Measurements from ENCODE around the gene TMEM9B.
"Not testable (repeated sequence)": the region's sequence is repeated elsewhere in the genome, so short reads cannot be mapped to it uniquely, and the experiment has no call there.

Gene TMEM9B

DNA sequence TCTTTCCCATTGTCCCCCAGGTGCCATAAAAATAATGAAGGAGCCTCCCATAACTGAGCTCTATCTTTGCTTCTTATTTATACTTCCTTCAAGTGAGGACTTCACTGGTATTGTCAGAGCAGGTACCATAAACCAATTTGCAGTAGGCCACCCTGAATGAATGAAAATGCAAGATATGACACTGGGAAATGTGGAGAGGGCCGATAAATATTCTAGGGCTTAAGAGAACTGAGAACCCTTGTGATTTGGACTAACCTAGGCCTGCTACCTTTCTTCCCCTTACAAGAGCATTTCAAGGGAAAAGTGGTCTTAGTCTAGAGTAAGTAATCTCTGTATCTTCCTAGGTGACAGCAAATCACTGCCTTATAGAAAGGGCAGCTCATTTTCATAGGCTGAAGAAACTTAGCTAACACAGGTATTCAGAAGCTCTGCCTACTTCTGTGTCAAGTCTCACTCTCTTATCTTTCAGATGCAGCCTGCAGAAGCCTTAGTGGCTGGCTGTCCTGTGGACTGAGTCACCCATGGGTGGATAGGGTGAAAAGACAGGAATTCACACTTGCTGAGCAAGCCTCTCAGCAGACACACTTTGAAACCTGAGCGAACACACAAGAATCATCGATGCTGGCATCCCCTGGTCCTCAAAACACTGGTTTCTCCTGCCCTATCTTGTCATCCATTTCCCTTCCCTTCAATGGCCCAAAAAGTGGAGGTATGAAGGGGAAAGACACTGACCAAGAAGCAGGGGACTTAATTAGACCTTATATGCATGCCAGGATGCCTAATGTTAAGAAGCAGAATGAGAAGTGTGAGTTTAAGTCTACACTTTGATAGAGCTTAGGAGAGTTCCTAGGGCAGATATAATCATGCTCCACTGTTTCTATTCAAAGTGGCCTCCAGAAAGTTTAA, 24.3 kb upstream of the TMEM9B start:
- Mint-ChIP-seq H3K36me3 (no peaks in the 10 kb centered on the region), H3K9me3 (no peaks in the 10 kb centered on the region), H3K27ac (no peak overlapping the region), H3K4me1 (no peaks in the 10 kb centered on the region), H3K4me3 (no peak overlapping the region), H3K27me3 (peaks cover 5 to 23% of the 10 kb centered on the region in 2 donors)
- no peak for ATAC-seq (replicated peaks)
- DNase-seq: no peak

DNA sequence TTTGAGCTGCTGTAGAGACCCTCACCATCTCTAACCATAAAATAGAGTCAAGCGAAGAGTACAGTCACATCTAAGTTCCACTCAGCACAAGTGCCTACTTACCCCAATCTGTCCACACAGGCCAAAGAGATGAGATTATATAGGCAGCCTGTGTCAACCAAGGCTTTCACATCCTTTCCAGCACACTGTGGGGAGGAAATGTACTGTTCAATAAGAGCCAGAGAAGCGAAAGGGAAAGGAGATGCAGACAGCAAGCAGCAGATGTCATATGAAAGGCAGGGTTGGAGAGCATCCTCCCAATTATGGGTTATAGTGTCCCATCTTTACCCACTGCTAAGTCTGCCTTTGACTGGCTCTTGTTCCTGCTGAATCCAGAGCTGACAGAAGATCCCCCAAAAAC, 23.2 kb upstream of the TMEM9B start:
- Mint-ChIP-seq H3K36me3 (no peaks in the 10 kb centered on the region), H3K4me1 (no peaks in the 10 kb centered on the region), H3K27me3 (peaks cover 5 to 23% of the 10 kb centered on the region in 2 donors), H3K4me3 (no peak overlapping the region), H3K27ac (no peak overlapping the region), H3K9me3 (no peaks in the 10 kb centered on the region)
- ATAC-seq (replicated peaks): no peak
- DNase-seq: no peak

GRCh38 chr11:8986772-8987171, 22.5 kb upstream of the TMEM9B start:
- H3K36me3 Mint-ChIP-seq; H3K4me1 Mint-ChIP-seq; H3K4me3 Mint-ChIP-seq; H3K9me3 Mint-ChIP-seq; DNase-seq; ATAC-seq (replicated peaks); H3K27ac Mint-ChIP-seq: not testable (repeated sequence)
- H3K27me3 Mint-ChIP-seq: peaks cover 5 to 19% of the 10 kb centered on the region in 2 donors

- ATAC-seq (replicated peaks) (no peak), DNase-seq (no peak)
- H3K4me3 Mint-ChIP-seq: no peak overlapping the region
- H3K27me3 Mint-ChIP-seq: peaks cover 5 to 19% of the 10 kb centered on the region in 2 donors
- H3K4me1 Mint-ChIP-seq: no peaks in the 10 kb centered on the region
- H3K36me3 Mint-ChIP-seq: no peaks in the 10 kb centered on the region
- H3K27ac Mint-ChIP-seq: no peak overlapping the region
- no peaks in the 10 kb centered on the region for H3K9me3 Mint-ChIP-seq
These were observed 21.2 kb upstream of the TMEM9B start for GRCh38 chr11:8985462-8985861.

DNA sequence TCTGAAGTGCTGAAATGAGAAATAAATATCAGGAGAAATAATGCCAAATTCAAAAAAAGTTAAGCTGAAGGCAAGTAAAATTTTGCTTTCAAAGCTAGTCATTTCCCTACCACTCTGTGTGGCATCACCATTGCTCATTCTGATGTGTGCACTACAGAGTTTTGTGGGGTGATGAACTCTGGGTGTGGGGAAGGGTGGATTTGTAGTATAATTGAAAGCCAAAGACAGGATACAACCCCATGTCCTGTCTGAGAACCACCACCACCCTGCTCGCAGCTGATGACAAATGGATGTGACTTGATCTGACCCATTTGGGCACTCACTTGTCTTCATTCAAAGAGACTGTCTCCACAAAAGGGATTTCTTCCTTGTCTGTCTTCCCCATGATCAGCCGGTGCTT, 19.3 kb upstream of the TMEM9B start:
- no peaks in the 10 kb centered on the region for H3K9me3 Mint-ChIP-seq
- H3K27ac Mint-ChIP-seq: no peak overlapping the region
- H3K36me3 Mint-ChIP-seq: no peaks in the 10 kb centered on the region
- H3K27me3 Mint-ChIP-seq: peaks cover 5 to 19% of the 10 kb centered on the region in 2 donors
- H3K4me1 Mint-ChIP-seq: no peaks in the 10 kb centered on the region
- H3K4me3 Mint-ChIP-seq: no peak overlapping the region
- DNase-seq (no peak), ATAC-seq (replicated peaks) (no peak)

- no peak for DNase-seq
- no peak overlapping the region for H3K4me3 Mint-ChIP-seq
- no peak for ATAC-seq (replicated peaks)
These were observed 16.2 kb upstream of the TMEM9B start for GRCh38 chr11:8980485-8980884.

DNA sequence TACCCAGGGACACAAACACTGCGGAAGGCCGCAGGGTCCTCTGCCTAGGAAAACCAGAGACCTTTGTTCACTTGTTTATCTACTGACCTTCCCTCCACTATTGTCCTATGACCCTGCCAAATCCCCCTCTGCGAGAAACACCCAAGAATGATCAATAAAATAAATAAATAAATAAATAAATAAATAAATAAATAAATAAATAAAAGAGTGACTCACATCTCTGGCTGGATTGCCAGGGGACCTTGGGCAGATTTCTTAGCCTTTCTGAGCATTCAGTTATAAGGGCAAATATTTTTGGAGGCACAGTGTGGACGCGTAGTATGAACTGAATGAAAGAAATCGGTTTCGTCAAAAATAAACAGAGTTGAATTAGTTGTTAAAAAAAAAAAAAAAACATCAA, 15.1 kb upstream of the TMEM9B start:
- H3K36me3 Mint-ChIP-seq; H3K27me3 Mint-ChIP-seq; H3K4me1 Mint-ChIP-seq; H3K9me3 Mint-ChIP-seq; ATAC-seq (replicated peaks); H3K4me3 Mint-ChIP-seq; H3K27ac Mint-ChIP-seq; DNase-seq: not testable (repeated sequence)

More at GRCh38 chr11:8980485-8980884, 16.2 kb upstream of the TMEM9B start:
- Mint-ChIP-seq H3K9me3 (no peaks in the 10 kb centered on the region), H3K4me1 (no peaks in the 10 kb centered on the region), H3K27me3 (peaks cover 0 to 3% of the 10 kb centered on the region in 2 donors), H3K27ac (no peak overlapping the region), H3K36me3 (no peaks in the 10 kb centered on the region)

- ATAC-seq (replicated peaks) (no peak), DNase-seq (no peak)
- no peak overlapping the region for H3K27ac Mint-ChIP-seq
- no peaks in the 10 kb centered on the region for H3K4me1 Mint-ChIP-seq
- H3K36me3 Mint-ChIP-seq: peaks cover 2 to 3% of the 10 kb centered on the region in 2 donors
- no peak overlapping the region for H3K4me3 Mint-ChIP-seq
- H3K9me3 Mint-ChIP-seq: no peaks in the 10 kb centered on the region
- no peaks in the 10 kb centered on the region for H3K27me3 Mint-ChIP-seq
These were observed 8.9 kb upstream of the TMEM9B start for GRCh38 chr11:8973121-8973520.

DNA sequence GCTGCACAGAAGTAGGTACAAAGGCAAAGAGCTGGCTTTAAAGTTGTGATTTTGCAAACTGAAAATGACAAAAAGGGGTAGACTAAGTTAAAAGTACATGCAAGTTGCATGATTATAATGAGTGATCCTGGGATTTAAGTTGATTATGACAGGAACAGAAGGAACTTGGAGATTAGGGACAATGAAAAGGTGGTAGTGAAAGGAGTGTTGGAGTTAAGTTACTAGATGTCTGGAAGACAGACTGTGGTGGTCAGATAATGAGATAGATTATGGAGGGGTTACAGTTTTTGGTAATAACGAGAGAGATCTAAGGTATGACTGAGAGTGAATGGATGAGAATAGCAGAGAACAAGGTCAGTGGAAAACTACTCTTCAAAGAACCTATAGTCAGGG, 7.7 kb upstream of the TMEM9B start:
- DNase-seq (no peak), ATAC-seq (replicated peaks) (no peak)
- Mint-ChIP-seq H3K9me3 (no peaks in the 10 kb centered on the region), H3K4me1 (peaks cover 3 to 5% of the 10 kb centered on the region in 2 donors), H3K27me3 (no peaks in the 10 kb centered on the region), H3K27ac (no peak overlapping the region), H3K36me3 (peaks cover 2 to 8% of the 10 kb centered on the region in 2 donors), H3K4me3 (no peak overlapping the region)

GRCh38 chr11:8971196-8971923, 7.1 kb upstream of the TMEM9B start:
- Mint-ChIP-seq H3K4me1 (peaks cover 8 to 10% of the 10 kb centered on the region in 2 donors), H3K4me3 (no peak overlapping the region), H3K9me3 (no peaks in the 10 kb centered on the region), H3K27me3 (no peaks in the 10 kb centered on the region), H3K36me3 (peaks cover 2 to 8% of the 10 kb centered on the region in 2 donors), H3K27ac (no peak overlapping the region)
- no peak for ATAC-seq (replicated peaks)
- DNase-seq: no peak

- Mint-ChIP-seq H3K27me3 (no peaks in the 10 kb centered on the region), H3K36me3 (peaks cover 2 to 13% of the 10 kb centered on the region in 2 donors), H3K4me1 (peaks cover 23 to 35% of the 10 kb centered on the region in 2 donors), H3K9me3 (no peaks in the 10 kb centered on the region), H3K27ac (no peak overlapping the region), H3K4me3 (no peak overlapping the region)
- no peak for DNase-seq
- ATAC-seq (replicated peaks): no peak
These were observed 2.9 kb upstream of the TMEM9B start for GRCh38 chr11:8967184-8967583.

GRCh38 chr11:8963569-8964323, 496 bp downstream of the TMEM9B start:
- H3K27ac Mint-ChIP-seq: peak overlapping the region; percentile 95
- DNase-seq (peak; percentile 76), ATAC-seq (replicated peaks) (peak; percentile 71 to 74)
- peak overlapping the region; percentile 98 to 99 for H3K4me3 Mint-ChIP-seq
- no peaks in the 10 kb centered on the region for H3K27me3 Mint-ChIP-seq
- no peaks in the 10 kb centered on the region for H3K9me3 Mint-ChIP-seq
- peaks cover 28 to 51% of the 10 kb centered on the region in 2 donors for H3K4me1 Mint-ChIP-seq
- peaks cover 2 to 15% of the 10 kb centered on the region in 2 donors for H3K36me3 Mint-ChIP-seq

DNA sequence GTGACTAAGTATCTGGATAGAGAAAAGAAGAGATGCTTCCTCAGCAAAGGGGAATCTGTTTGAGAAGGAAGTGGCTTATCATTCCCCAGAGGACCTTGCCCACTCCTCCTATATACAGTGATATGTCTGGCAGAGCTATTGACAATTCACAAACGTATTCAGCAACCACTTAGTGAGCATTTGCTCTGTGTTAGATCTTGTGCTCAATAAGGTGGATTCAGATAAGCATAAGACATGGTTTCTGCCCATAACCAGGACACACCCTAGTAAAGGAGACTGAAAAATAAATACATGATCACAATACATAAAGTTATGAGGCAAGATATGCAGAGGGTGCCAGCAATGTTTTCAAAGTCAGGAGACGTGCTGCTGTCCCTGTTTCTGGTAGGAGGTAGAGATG, 1.4 kb downstream of the TMEM9B start:
- DNase-seq (no peak), ATAC-seq (replicated peaks) (no peak)
- H3K27me3 Mint-ChIP-seq: no peaks in the 10 kb centered on the region
- H3K27ac Mint-ChIP-seq: peak overlapping the region; percentile 67
- peaks cover 2 to 15% of the 10 kb centered on the region in 2 donors for H3K36me3 Mint-ChIP-seq
- H3K9me3 Mint-ChIP-seq: no peaks in the 10 kb centered on the region
- H3K4me3 Mint-ChIP-seq: peak overlapping the region; percentile 45 to 64
- peaks cover 28 to 51% of the 10 kb centered on the region in 2 donors for H3K4me1 Mint-ChIP-seq

- no peak for ATAC-seq (replicated peaks)
- H3K27ac Mint-ChIP-seq: peak overlapping the region; percentile 68
- H3K4me3 Mint-ChIP-seq: no peak overlapping the region
These were observed 2.8 kb downstream of the TMEM9B start for GRCh38 chr11:8961401-8961800.

More at GRCh38 chr11:8961401-8961800, 2.8 kb downstream of the TMEM9B start:
- no peak for DNase-seq
- H3K27me3 Mint-ChIP-seq: no peaks in the 10 kb centered on the region
- no peaks in the 10 kb centered on the region for H3K9me3 Mint-ChIP-seq
- peaks cover 22 to 49% of the 10 kb centered on the region in 2 donors for H3K4me1 Mint-ChIP-seq
- peaks cover 4 to 10% of the 10 kb centered on the region in 2 donors for H3K36me3 Mint-ChIP-seq

All from stimulated activated naive B cell treated with anti-CD40 and anti-IgM and Interleukin-4, amounts not matched to agents 10 μg/mL and 1 μg/mL and 100 μg/mL, for 72 hours (primary cell).